ENCODE data around the gene MLF1.
"Not testable (repeated sequence)": the region's sequence is repeated elsewhere in the genome, so short reads cannot be mapped to it uniquely, and the experiment has no call there.

MLF1 gene, protein sequence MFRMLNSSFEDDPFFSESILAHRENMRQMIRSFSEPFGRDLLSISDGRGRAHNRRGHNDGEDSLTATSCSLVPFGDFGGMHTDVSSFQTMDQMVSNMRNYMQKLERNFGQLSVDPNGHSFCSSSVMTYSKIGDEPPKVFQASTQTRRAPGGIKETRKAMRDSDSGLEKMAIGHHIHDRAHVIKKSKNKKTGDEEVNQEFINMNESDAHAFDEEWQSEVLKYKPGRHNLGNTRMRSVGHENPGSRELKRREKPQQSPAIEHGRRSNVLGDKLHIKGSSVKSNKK

DNA sequence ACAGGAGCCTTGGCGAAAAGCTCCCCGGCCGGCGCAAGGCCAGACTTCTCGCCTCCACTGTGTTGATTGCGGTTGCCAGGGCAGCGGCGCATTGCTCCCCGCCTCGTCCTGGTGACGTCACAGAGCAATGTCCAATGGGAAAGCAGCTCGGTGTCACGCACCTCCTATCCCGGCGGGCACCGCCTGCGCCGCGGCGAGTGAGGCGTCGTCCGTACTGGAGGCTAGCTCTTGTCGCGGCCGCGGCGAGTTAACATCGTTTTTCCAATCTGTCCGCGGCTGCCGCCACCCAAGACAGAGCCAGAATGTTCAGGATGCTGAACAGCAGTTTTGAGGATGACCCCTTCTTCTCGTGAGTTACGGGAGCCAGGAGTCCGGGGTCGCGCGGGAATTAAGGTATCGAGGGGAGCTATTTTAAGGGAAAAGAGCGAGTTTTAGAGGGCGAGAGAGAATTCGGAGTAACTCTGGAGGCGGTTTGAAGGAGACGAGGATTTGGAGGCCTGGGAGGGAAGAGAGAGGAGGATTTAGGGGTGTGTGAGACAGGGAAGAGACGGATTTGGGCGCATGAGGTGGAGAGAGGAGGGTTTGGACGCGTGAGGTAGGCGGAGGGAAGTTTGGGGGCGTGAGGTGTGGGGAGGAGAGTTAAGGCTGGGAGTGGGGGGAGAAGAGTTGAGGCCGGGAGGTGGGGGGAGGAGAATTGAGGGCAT, at the start of gene MLF1:
TSS of gene MLF1 (plus strand) at position 196 of the 704 bp plus-strand sequence. CDS start at position 303, 107 bp downstream.
- DNase-seq (ENCODE audit: low spot score) = peak; percentile 92

DNA sequence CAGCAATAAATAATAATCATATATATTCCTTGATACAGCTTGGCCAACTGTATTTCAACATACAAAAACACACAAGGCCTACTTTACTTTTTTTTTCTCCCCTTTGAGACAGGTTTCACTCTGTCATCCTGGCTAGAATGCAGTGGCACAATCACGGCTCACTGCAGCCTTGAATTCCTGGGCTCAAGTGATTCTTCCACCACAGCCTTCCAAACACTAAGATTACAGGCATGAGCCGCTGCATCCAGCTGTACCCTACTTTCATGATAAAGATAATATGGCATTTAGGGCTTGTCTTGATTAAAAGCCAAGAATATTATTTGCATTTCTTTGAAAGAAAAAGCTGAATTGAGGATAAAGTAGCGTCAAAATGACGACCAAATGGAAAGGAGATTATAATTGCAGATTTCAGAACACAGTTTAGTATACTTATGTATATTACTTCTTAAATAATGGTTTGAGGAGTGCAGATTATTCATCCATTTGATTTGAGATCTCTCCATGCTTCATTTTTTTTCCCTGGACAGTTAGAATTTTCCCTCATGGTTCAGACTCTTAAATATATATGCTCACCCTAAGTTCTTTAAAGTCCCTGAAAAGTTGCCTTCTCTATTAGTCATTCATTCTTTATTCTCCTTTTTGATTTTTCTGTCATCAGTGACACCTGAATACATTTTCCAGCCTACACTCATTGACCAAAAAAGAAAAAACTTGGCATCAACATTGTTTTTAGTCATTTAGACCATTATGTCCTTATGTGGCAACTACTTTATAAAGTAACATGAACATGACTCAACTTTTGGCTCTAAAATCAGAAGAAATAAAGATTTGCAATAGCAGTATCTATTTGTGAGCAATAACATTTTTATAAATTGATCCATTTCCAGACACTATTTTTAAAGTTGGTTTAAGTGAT, 48.5 kb upstream of the MLF1 start:
- no peak for DNase-seq (ENCODE audit: low spot score)

DNA sequence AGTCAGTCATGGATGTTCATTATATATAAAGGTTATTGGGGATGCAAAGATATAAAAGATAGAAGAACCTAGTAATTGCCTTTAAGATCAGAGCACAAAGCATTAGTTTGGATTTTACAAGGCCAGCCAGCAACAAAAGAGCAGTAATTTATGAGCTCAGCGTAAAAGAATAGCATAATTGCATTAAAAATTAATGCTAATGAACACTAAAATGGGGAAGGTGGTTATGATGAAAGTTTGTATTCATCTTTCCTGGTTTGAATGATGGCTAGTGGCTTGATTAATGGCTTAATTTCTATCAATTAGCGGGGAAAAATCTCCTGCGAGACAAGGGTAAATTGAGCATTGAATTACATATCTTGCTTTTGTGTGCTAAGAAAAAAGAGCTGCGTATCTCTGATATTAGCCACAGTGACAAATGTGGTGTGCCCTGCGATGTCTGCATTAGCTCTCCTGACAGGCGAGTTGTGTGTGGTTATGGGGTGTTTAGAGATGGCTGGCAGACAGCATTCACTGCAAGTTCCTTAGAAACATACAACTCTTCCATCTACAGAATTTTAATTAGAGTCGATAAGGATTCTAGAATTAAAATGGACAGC, 42.8 kb upstream of the MLF1 start:
- no peak for DNase-seq (ENCODE audit: low spot score)

DNA sequence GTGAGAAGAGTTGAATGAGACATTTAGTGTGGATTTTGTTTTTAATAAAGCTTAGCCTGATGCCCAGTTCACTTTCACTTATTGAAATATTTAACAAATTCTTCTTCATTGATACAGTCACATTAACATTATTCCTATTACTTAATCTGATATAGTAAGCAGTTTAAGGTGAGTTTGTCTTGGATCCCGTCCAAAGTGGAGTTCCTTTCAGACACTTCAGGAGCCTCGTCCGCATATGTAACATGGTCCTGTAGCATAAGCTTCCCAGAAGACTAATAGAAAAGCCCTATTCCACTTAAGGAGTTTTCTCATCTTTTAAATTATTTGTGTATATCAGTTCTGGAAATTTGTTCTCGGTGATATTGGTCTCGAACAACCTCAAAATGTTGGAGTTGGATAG, 39.7 kb upstream of the MLF1 start:
- DNase-seq (ENCODE audit: low spot score) = no peak

DNA sequence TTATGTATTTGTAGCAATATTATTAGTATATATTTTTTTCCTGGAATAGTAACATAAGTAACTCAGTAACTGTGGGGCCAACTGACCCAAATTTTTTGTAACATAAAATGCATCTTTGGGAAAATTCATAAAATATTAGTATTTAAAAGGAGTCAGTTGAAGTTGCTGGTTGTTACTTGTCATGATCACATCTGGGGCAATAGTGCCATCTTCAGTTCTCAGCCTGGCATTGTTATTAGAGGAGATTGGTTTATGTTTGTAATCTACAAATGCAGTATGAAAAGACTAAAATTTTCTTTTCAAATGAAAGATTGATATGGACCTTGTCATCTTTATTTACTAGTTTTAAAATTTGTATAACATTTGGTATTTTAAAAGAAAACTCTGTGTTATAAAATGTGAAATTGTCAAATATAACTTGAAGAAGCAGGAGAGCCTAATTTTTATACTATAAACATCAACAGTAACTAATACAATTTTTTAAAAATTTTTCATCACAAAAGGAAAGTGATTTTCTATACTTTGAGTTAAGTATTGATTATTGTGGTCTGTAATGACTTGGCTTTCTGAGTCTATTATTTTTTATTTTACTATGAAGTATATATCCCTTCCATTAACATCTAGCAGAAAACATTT, 38.8 kb upstream of the MLF1 start:
- DNase-seq (ENCODE audit: low spot score) = peak; percentile 5

DNA sequence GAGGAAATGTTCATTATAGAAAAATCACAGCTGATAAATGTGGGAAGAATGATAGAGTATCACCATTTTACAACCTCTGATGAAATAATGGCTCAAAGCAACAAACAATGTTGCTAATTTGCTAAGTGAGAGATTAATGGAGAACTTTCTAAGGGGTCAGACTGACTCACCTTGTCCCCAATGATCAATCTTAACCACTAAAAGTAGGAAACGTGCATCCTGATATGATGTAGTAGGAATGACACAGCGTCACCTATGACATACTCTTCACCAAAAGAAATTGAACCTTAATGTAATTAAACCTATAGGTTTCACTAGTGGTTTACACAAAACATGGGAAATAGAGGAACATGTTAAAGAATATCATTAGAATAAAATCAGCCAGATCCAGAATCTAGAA, 35.1 kb upstream of the MLF1 start:
- no peak for DNase-seq (ENCODE audit: low spot score)

DNA sequence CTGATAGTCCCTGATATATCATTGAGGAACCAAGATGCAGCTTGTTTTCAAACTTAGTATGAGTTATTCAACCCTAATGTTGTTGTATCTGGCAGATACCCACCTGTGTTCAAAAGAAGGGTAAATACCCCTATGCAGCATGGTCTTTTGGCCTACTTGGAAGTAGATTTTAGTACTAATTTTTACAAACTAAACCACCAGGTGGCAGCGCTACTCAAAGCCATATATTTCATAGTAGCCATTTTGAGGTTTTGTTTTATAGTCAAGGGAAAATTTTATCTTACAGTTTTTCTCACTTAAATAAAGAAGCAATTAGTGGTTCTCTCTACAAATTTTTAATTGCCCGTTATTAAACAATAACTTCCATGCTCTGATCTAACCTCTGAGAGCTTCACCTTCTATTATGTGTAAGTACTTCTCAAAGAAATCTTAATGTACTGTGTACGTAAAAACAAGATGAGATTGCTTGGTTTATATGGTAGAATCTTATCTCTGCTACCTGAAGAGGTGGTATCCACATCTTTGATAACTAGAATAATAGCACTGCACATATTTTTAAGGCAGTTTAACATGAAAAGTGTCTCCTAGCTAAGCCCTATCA, 31.5 kb upstream of the MLF1 start:
- DNase-seq (ENCODE audit: low spot score) = peak; percentile 18

DNA sequence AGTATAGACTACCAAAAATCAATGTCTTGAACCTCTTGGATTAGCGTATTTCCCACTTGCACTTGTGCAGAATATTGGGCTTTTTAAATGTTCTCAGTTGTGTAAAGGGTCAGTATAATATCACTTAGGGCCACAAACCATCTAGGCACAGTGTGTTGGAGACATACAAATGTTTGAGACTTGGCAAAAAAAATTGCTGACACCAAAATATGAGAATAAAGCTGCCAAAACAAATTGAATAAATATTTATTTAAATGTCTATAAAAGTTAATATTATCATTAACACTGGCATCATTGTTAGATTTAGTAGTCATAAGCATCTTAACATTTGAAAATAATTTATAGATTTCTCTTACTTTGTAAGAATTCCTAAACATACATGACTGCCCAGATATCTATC, 30.9 kb upstream of the MLF1 start:
- DNase-seq (ENCODE audit: low spot score) = no peak

DNA sequence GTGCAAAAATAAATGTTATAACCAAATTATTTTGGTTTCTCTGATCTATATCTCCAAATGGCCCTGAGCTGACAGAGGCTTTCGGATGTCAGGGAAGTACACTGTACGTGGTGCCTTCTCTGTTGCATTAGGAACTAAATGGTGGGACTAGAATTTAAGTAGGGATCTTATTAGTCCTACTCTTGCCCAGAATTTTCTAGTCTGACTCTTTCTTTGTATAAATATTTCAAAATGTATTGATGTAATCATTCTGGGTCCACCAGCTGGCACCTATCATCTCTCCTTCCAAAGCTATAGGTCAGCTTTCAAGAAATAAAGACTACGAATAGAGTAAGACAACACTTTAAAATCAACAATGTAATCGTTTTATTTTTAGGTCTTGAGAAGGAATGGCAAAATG, 22.3 kb upstream of the MLF1 start:
- no peak for DNase-seq (ENCODE audit: low spot score)

DNA sequence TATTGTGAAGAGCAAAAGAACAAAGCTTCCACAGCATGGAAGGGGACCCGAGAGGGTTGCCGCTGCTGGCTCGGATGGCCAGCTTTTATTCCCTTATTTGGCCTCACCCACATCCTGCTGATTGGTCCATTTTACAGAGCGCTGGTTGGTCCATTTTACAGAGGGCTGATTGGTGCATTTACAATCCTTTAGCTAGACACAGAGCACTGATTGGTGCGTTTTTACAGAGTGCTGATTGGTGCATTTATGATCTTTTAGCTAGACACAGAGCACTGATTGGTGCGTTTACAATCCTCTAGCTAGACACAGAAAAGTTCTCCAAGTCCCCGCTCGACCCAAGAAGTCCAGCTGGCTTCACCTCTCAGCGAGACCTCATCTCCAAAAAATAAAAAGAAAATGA, 21.1 kb upstream of the MLF1 start:
- DNase-seq (ENCODE audit: low spot score) = not testable (repeated sequence)

DNA sequence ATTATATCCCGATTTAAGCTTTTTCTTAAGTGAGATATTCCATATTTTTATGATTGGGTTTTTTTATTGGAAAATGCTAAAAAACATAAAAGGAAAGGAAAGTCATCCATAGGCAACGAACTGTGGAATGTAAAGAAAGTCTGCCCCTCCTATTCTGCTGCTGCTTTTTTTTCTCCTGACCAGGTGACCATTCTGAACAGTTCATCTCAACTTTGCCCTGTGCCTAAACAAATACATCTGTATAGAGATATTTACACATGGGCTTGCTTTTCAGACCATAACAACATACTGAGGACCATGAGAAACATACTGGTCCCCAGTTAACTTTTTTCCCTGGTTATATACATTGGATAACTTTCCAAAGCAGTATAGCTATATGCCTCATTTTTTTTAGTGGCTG, 18.9 kb upstream of the MLF1 start:
- no peak for DNase-seq (ENCODE audit: low spot score)

DNA sequence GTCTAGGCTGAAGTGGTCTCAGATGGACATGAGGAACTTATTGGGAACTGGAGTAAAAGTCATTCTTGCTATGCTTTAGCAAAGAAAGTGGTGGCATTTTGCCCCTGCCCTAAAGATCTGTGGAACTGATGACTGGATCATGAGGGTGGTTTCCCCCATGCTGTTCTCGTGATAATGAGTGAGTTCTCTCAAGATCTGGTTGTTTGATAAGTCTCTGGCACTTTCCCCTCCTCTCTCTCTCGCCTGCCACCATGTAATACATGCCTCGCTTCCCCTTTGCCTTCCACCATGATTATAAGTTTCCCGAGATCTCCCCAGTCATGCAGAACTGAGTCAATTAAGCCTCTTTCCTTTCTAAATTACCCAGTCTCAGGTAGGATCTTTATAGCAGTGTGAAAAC, 11.5 kb upstream of the MLF1 start:
- no peak for DNase-seq (ENCODE audit: low spot score)

DNA sequence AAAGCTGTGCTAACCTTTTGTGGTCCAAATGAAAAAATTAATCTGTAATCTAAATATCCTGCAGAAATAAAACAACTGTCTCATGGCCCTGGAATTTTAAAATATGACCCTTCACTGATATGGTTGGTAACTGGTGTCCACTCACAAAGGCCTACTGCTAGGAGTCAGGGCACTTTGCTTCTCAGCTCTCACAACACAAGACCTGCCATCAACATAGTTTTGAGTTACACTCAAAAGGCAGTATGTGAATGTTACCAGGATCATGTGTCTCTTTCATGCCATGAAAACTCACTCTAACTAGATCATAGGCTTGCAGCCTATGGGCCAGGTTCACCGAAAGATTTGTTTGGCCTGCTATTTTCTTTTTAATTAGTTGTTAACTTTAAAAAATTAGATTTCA, 10.0 kb upstream of the MLF1 start:
- DNase-seq (ENCODE audit: low spot score) = no peak

DNA sequence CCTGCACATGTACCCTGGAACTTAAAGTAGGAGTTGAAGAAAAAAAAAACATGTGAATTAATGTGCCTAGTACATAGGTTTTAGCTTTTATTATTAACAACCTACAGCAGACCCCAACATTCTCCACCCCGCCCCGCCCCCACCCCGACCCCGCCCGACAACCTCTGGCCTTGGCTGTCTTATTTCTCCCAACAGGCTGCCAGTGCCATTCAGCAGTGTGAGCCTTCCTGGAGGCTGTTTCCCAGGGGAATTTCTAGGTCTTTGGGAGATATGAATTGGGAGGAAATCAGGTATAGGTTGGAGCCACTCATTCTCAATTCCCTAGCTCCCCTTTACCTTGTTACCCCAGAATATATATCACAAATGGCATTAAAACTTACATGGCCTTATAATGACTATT, 8.3 kb upstream of the MLF1 start:
- no peak for DNase-seq (ENCODE audit: low spot score)

DNA sequence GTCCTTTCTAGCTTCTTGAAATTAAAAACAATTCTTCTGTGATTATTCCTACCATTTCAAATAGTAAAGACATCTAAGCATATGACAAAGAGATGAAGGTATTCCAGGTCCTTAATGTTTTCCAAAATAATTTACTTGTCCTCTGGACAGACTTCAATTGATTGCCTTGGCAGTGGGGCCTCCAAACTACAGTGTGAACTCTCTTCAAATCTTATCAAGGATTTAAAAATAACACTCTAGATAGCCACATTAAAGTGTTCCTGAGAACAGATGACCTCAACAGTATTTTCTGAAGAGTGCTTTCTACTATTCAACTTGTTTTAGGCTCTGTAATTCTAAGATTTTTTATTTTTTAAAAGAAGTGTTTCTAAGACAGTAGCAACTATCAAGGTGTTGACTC, 7.9 kb upstream of the MLF1 start:
- DNase-seq (ENCODE audit: low spot score) = no peak

DNA sequence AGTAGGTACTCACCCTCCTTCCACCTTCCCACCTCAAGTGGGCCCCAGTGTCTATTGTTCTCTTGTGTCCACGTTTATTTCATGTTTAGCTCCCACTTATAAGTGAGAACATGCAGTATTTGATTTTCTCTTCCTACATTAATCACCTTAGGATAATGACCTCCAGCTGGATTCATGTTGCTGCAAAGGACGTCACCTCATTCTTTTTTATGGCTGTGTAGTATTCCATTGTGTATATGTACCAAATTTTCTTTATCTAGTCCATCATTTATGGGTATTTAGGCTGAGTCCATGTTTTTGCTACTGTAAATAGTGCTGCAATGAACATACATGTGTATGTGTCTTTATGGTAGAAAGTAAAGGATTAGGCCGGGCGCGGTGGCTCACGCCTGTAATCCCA, 5.9 kb upstream of the MLF1 start:
- no peak for DNase-seq (ENCODE audit: low spot score)

DNA sequence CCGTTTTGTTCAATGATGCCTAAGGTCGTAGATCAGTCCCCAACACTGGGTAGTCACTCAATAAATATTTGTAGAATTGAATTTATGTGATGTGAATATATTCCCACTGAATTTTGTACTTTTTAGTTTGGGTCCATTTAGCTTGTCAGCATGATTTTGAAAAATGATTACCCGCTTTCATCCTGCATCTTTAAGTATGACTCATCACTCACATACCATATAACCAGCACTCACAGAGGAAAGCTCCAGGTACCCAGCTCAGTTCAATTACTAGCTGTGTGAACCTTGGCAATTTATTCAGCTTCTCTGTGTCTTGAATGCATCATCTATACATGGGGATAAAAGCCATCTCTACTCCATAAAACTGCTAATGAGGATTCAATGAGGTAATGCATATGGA, 2.2 kb upstream of the MLF1 start:
- DNase-seq (ENCODE audit: low spot score) = no peak

DNA sequence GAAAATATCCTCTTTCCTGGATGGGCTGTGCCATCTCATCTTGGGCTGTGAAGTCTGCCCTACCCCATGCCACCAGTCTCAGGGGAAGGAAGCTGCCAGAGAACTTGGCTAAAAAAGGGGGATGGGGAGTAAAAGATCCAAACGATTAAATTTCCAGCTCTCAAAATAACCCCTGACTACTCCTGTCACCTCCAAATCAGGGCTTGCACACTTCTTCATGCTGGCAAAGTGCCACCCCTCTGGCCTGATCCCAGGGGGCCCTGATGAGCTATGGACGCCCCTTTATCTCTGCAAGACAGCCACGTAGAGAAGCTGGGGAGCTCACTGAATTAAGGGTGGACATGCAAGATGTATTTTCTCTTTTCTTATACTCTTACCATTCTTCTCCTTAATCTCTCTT, 1.2 kb upstream of the MLF1 start:
- no peak for DNase-seq (ENCODE audit: low spot score)

DNA sequence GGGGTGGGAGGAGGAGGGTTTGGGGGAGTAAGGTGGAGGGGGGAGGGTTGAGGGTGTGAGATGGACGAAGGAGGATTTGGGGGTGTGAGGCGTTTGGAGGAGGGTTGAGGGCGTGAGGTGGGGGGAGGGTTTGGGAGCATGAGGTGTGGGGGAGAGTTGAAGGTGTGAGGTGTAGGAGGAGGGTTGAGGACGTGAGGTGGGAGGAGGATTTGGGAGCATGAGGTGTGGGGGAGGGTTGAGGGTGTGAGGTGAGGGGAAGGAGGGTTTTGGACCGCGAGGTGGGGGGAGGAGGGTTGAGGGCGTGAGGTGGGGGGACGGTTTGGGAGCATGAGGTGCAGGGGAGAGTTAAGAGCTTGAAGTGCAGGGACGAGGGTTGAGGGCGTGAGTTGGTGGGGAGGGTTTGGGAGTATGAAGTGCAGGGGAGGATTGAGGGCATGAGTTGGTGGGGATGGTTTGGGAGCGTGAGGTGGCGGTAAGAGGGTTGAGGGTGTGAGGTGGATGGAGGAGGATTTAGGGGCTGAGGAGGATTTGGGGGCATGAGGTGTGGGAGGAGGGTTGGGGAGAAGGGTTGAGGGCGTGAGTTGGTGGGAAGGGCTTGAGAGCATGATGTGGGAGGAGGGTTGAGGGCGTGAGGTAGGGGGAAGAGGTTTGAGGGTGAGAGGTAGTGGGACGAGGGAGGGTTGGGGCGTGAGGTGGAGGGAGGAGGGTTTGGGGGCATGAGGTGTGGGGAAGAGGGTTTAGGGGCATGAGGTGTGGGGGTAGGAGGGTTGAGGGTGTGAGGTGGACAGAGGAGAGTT, 1.2 kb downstream of the MLF1 start:
- DNase-seq (ENCODE audit: low spot score) = no peak

DNA sequence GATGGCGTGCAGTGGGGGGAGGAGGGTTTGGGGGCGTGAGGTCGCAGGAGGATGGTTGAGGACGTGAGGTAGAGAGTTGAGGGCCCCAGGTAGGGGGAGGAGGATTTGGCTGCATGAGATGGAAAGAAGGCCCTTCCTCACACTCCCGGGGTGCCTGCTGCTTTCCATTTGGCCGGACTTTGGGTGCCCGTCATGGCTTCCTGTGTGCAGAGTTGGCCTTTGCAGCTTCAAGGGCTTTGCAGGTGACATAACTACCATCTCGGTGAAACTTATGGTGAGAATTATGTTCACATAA, 1.7 kb downstream of the MLF1 start:
- no peak for DNase-seq (ENCODE audit: low spot score)

DNA sequence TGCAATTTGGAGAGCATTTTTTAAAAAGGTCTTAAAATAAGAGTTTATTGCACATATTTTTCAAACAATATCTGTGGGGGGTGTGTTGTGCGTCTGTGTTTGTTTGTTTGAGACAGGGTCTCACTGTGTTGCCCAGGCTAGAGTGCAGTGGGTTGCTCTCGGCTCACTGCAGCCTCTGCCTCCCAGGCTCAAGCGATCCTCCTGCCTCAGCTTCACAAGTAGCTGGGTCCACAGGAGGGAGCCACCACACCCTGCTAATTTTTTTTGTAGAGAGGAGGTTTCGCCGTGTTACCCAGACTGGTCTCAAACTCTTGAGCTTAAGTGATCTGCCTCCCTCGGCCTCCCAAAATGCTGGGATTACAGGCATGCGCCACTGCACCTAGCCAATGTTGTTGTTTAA, 2.7 kb downstream of the MLF1 start:
- DNase-seq (ENCODE audit: low spot score) = no peak
